Adrenal gland (tissue), 5 donors: ENCODE results near the gene TENM4.

Source experiments
- CTCF ChIP-seq, 6 experiments: fragments of 450-650 bp in 4 of 6; fragments of 200-600 bp in 2 of 6; sonication (generic) in 1 of 6; IDR thresholded peaks; 1 replicate in 5 of 6; 2 replicates in 1 of 6; pipeline versions ENCODE4 v1.5.1 to v1.8.0; 2016 to 2021; ENCODE audit warnings: antibody characterized with exemption in 6 of 6, mild to moderate bottlenecking in 2 of 6, moderate library complexity in 1 of 6
- POLR2A ChIP-seq, 2 donors: fragments of 450-650 bp; IDR thresholded peaks; one replicate each; pipeline ENCODE4 v1.6.1; 2017; ENCODE audit warnings: antibody characterized with exemption in 2 of 2, mild to moderate bottlenecking in 2 of 2, moderate library complexity in 1 of 2
- donor health status: DM: no; HTN: no; CAD: no.

GRCh38 chr11:79198898-79199250 lies 242.0 kb downstream of the TENM4 start:
- TF ChIP-seq CTCF (IDR thresholded peaks at IDR 0.05) (no peak), POLR2A (IDR thresholded peaks at IDR 0.05) (no peak)
